Upper lobe of left lung (tissue), 4 donors: ENCODE measurements around the gene PSME4.
"Not testable (repeated sequence)": the region's sequence is repeated elsewhere in the genome, so short reads cannot be mapped to it uniquely, and the experiment has no call there.

ENCODE experiments used
- EP300 ChIP-seq, 4 donors: sonication (generic); formaldehyde crosslinking; IDR thresholded peaks; one replicate each; pipeline ENCODE4 v1.5.1; 2017; ENCODE audit warnings: antibody characterized with exemption in 4 of 4, control low read depth in 2 of 4
- POLR2A ChIP-seq, 4 donors: fragments of 450-650 bp; IDR thresholded peaks; one replicate each; pipeline ENCODE4 v1.5.1; 2016 to 2017; ENCODE audit warnings: antibody characterized with exemption in 4 of 4, mild to moderate bottlenecking in 2 of 4
- POLR2AphosphoS5 ChIP-seq, 2 donors: sonication (generic); formaldehyde crosslinking; IDR thresholded peaks; one replicate each; pipeline ENCODE4 v1.5.1; 2017; ENCODE audit warnings: antibody characterized with exemption in 2 of 2
- TF ChIP-seq, protein P1 (sequence below), 6 experiments: fragments of 450-650 bp in 4 of 6; fragments of 200-600 bp in 2 of 6; sonication (generic) in 2 of 6; IDR thresholded peaks; one replicate each; pipeline ENCODE4 v1.5.1; 2016 to 2019; ENCODE audit warnings: antibody characterized with exemption in 6 of 6

DNA sequence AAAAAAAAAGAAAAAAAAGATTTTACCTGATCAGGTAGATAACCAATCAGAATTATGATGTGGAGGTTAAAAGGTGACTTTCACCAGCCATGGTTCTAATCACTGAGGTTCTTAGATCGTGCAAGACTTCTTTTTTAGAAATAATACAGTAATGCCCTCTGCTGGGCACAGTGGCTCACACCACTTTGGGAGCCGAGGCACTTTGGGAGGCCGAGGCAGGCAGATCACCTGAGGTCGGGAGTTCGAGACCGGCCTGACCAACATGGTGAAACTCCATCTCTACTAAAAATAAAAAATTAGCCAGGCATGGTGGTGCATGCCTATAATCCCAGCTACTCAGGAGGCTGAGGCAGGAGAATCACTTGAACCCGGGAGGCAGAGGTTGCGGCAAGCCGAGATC, 147.2 kb downstream of the PSME4 start:
- TF ChIP-seq, protein P1, sequence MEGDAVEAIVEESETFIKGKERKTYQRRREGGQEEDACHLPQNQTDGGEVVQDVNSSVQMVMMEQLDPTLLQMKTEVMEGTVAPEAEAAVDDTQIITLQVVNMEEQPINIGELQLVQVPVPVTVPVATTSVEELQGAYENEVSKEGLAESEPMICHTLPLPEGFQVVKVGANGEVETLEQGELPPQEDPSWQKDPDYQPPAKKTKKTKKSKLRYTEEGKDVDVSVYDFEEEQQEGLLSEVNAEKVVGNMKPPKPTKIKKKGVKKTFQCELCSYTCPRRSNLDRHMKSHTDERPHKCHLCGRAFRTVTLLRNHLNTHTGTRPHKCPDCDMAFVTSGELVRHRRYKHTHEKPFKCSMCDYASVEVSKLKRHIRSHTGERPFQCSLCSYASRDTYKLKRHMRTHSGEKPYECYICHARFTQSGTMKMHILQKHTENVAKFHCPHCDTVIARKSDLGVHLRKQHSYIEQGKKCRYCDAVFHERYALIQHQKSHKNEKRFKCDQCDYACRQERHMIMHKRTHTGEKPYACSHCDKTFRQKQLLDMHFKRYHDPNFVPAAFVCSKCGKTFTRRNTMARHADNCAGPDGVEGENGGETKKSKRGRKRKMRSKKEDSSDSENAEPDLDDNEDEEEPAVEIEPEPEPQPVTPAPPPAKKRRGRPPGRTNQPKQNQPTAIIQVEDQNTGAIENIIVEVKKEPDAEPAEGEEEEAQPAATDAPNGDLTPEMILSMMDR (IDR thresholded peaks at IDR 0.05), result peak in 1 of 6 experiments; percentile 15
- not testable (repeated sequence) for TF ChIP-seq POLR2A, POLR2AphosphoS5, EP300 (IDR thresholded peaks at IDR 0.05)
